Vagina (tissue), 2 donors: ENCODE data around the gene NPAS2. TPM values are rescaled to one million over a fixed set of nuclear protein-coding genes. Genes with fewer than 3 reads are reported as not detected.

Source experiments
- DNase-seq, 2 donors: peaks; one replicate each; pipeline ENCODE4 v3.0.0-alpha.2; 2017; ENCODE audit errors: extremely low spot score in 2 of 2
- H3K27ac ChIP-seq: fragments of 200-600 bp; sonication (generic); one replicate; pipeline ENCODE4 v1.5.1; 2019
- H3K27me3 ChIP-seq: fragments of 200-600 bp; sonication (generic); one replicate; pipeline ENCODE4 v1.5.1; 2019
- H3K36me3 ChIP-seq, 2 donors: fragments of 200-600 bp; sonication (generic); one replicate each; pipeline ENCODE4 v1.5.1; 2017 to 2019
- H3K4me1 ChIP-seq: fragments of 200-600 bp; sonication (generic); one replicate; pipeline ENCODE4 v1.5.1; 2019
- H3K4me3 ChIP-seq, 2 donors: fragments of 200-600 bp; sonication (generic); 1 replicate in 1 of 2; 2 replicates in 1 of 2; pipeline ENCODE4 v1.5.1; 2016 to 2019
- H3K9me3 ChIP-seq: fragments of 200-600 bp; sonication (generic); one replicate; pipeline ENCODE4 v1.5.1; 2019
- POLR2A ChIP-seq, 2 donors: fragments of 450-650 bp; IDR thresholded peaks; one replicate each; pipeline ENCODE4 v1.6.1; 2017; ENCODE audit warnings: antibody characterized with exemption in 2 of 2, mild to moderate bottlenecking in 2 of 2, moderate library complexity in 2 of 2
- POLR2AphosphoS5 ChIP-seq, 2 donors: sonication (generic); formaldehyde crosslinking; IDR thresholded peaks; one replicate each; pipeline ENCODE4 v1.9.0; 2017; ENCODE audit warnings: antibody characterized with exemption in 2 of 2, mild to moderate bottlenecking in 2 of 2, low read depth in 1 of 2; ENCODE audit not compliant: insufficient read depth in 1 of 2
- intact Hi-C: fragments of 100-400 bp; cut with DNase I; formaldehyde crosslinking; loops from one replicate; pipeline ENCODE4 v1.15.1; 2023
- total RNA-seq: library from RNA; depleted of rRNA; stranded (reverse); fragments of >200 nt; gene quantifications from one replicate; pipeline ENCODE4 v1.2.3, GENCODE V29; 2016
- TF ChIP-seq, protein P1 (sequence below), 3 experiments: fragments of 450-650 bp in 2 of 3; fragments of 200-600 bp in 1 of 3; sonication (generic) in 1 of 3; IDR thresholded peaks; one replicate each; pipeline ENCODE4 v1.5.1; 2017 to 2019; ENCODE audit warnings: antibody characterized with exemption in 3 of 3, mild to moderate bottlenecking in 2 of 3, moderate library complexity in 2 of 3

The NPAS2 gene
- total RNA-seq, 1 donor from 2014 or later, result 37.6 TPM

- TF ChIP-seq POLR2AphosphoS5 (IDR thresholded peaks at IDR 0.05; ENCODE audit: insufficient read depth in 1 of 2, low read depth in 1 of 2), result no peak
- no peak for TF ChIP-seq POLR2A (IDR thresholded peaks at IDR 0.05)
- TF ChIP-seq, protein P1, sequence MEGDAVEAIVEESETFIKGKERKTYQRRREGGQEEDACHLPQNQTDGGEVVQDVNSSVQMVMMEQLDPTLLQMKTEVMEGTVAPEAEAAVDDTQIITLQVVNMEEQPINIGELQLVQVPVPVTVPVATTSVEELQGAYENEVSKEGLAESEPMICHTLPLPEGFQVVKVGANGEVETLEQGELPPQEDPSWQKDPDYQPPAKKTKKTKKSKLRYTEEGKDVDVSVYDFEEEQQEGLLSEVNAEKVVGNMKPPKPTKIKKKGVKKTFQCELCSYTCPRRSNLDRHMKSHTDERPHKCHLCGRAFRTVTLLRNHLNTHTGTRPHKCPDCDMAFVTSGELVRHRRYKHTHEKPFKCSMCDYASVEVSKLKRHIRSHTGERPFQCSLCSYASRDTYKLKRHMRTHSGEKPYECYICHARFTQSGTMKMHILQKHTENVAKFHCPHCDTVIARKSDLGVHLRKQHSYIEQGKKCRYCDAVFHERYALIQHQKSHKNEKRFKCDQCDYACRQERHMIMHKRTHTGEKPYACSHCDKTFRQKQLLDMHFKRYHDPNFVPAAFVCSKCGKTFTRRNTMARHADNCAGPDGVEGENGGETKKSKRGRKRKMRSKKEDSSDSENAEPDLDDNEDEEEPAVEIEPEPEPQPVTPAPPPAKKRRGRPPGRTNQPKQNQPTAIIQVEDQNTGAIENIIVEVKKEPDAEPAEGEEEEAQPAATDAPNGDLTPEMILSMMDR (IDR thresholded peaks at IDR 0.05), result no peak
- H3K9me3 ChIP-seq, result no peaks in the 10 kb centered on the region
- H3K36me3 ChIP-seq, result peaks cover 0 to 22% of the 10 kb centered on the region in 2 donors
- intact Hi-C loops, result no loop called here
- no peak overlapping the region for H3K27ac ChIP-seq
- no peak for DNase-seq
- H3K27me3 ChIP-seq, result no peaks in the 10 kb centered on the region
- no peak overlapping the region for H3K4me3 ChIP-seq
- no peaks in the 10 kb centered on the region for H3K4me1 ChIP-seq
Observed at GRCh38 chr2:101018934-101019333, 199.0 kb downstream of the NPAS2 start.

DNA sequence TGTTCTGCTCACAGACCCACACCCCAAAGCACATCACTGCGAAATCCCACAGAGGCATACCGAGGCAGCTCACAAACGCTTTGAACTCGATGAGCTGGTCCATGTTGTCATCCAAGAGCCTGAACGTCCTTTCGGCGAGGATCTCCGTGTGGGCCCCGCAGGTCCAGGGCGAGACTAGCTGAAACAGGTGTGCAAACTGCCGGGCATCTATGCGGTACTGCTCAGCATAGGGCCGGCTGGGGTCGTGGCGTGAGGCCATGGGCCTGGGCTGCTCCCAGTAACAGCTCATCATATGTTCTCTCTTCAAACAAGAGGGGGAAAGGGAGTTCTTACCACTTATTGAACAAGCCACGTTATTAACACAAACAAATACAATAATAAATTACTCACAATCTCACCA lies 202.3 kb downstream of the NPAS2 start:
- intact Hi-C loops, result no loop called here
- Histone ChIP-seq H3K27ac (no peak overlapping the region), H3K9me3 (no peaks in the 10 kb centered on the region), H3K4me1 (no peaks in the 10 kb centered on the region), H3K27me3 (no peaks in the 10 kb centered on the region), H3K4me3 (no peak overlapping the region), H3K36me3 (peaks cover 0 to 14% of the 10 kb centered on the region in 2 donors)
- DNase-seq, result no peak
- no peak for TF ChIP-seq POLR2AphosphoS5 (IDR thresholded peaks at IDR 0.05; ENCODE audit: insufficient read depth in 1 of 2, low read depth in 1 of 2)
- TF ChIP-seq, protein P1 (IDR thresholded peaks at IDR 0.05), result no peak
- TF ChIP-seq POLR2A (IDR thresholded peaks at IDR 0.05), result no peak

GRCh38 chr2:101023327-101024107 lies 203.6 kb downstream of the NPAS2 start:
- DNase-seq, result no peak
- Histone ChIP-seq H3K27me3 (no peaks in the 10 kb centered on the region), H3K4me1 (no peaks in the 10 kb centered on the region), H3K9me3 (no peaks in the 10 kb centered on the region), H3K4me3 (no peak overlapping the region), H3K27ac (no peak overlapping the region), H3K36me3 (peaks cover 0 to 5% of the 10 kb centered on the region in 2 donors)
- TF ChIP-seq POLR2AphosphoS5 (IDR thresholded peaks at IDR 0.05; ENCODE audit: insufficient read depth in 1 of 2, low read depth in 1 of 2) (no peak), POLR2A (IDR thresholded peaks at IDR 0.05) (no peak)
- TF ChIP-seq, protein P1 (IDR thresholded peaks at IDR 0.05), result no peak
- intact Hi-C loops, result no loop called here

DNA sequence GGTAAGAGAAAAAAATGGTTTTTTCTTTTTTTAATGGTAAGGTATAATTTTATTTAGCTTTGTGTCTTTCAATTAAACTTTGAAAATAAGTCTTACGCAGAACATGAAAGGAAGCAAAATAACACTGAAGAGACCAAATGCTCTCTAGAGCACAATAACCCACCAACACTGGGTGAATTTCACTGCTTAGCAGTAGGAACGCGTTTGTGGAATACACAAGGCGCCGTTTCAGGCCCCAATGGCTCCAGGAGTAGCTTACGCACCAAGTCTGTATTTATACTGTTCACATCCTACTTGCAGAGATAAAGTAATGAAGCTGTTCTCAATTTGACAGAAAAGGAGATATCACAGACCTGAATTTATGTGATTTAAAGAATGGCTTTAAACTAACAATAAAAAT lies 205.6 kb downstream of the NPAS2 start:
- H3K36me3 ChIP-seq, result peaks cover 0 to 8% of the 10 kb centered on the region in 2 donors
- H3K4me1 ChIP-seq, result no peaks in the 10 kb centered on the region
- no peaks in the 10 kb centered on the region for H3K27me3 ChIP-seq
- TF ChIP-seq POLR2AphosphoS5 (IDR thresholded peaks at IDR 0.05; ENCODE audit: insufficient read depth in 1 of 2, low read depth in 1 of 2) (no peak), POLR2A (IDR thresholded peaks at IDR 0.05) (no peak)
- TF ChIP-seq, protein P1 (IDR thresholded peaks at IDR 0.05), result no peak
- no peaks in the 10 kb centered on the region for H3K9me3 ChIP-seq
- intact Hi-C loops, result no loop called here
- DNase-seq, result no peak
- no peak overlapping the region for H3K27ac ChIP-seq
- no peak overlapping the region for H3K4me3 ChIP-seq

DNA sequence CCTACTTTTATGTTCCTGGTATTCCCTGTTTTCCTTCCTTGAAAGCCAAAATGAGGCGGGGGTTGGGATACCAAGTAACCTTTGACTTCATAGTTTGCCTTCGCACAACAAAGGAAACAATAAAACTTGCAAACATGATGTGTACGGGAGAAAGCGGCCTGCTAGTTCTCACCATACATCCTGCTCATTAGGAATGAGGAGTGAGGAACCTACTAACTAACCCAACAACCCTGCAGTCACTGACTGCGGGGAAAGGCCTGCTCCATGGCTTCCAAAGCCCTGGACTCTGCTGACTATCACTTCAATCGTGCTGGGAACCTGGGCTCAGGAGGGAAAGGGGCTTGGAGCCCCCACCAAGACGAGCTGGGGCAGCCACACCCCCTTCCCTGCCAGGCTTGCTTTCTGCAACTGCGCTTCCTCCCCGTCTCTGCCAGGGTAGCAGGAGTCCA lies 206.3 kb downstream of the NPAS2 start:
- Histone ChIP-seq H3K4me3 (no peak overlapping the region), H3K36me3 (peaks cover 0 to 8% of the 10 kb centered on the region in 2 donors), H3K27me3 (no peaks in the 10 kb centered on the region), H3K4me1 (no peaks in the 10 kb centered on the region), H3K9me3 (no peaks in the 10 kb centered on the region), H3K27ac (no peak overlapping the region)
- TF ChIP-seq, protein P1 (IDR thresholded peaks at IDR 0.05), result no peak
- TF ChIP-seq POLR2AphosphoS5 (IDR thresholded peaks at IDR 0.05; ENCODE audit: insufficient read depth in 1 of 2, low read depth in 1 of 2) (no peak), POLR2A (IDR thresholded peaks at IDR 0.05) (no peak)
- intact Hi-C loops, result no loop called here
- no peak for DNase-seq
